Measurements from ENCODE around the gene LRRC32. TPM values are rescaled to one million over a fixed set of nuclear protein-coding genes. Genes with fewer than 3 reads are reported as not detected.

LRRC32 gene
- total and polyA plus RNA-seq, 9 of the 15 experiments (the other 6 are each of a cell fraction or from before 2014, with no cell fraction given), result 0.10 to 0.50 (median 0.19) TPM; not detected in 5

DNA sequence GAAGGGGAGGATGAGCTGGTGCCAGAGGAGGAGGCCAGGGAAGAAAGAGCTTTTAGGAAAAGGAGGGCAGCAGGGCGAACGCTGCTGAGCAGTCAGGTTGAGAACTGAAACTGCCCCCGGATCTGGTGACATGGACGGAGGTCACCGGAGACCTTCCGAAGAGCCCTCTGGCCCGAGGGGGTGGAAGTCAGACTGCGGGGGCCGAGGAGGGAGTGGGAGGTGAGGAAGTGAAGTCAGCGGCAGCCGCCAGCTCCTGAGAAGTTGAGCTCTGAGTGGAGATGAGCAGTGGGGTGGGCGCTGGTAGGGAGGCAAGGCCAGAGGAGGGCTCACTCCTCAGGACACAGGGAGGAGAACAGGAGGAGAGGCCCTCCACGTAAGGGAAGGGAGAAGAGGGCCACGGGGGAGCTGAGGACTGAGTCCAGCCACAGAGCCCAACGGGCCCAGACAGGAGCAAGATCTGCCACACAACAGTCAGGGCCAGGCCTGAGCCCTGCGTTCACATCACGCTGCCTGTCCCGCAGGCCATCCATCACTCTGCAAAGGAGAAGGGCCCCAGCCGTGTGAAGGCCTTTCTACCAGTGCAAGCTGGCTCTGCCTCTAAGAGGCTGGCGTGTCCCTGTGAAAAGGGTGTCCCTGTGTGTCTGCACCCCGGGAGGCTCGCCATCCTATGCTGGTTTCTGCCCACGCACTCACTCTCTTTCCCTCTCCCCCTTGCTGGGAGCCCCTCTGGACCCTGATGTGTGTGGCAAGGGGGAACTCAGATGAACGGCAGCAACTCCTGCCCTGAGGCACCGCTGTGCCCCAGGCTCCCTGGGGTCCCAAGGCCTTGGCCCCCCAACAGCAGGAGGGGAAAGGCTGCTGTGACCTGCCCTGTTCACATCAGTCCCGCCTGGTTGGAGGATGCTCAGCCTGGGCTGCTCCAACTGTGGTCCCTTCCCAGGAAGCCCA, 19.0 kb upstream of the LRRC32 start:
- BruUV-seq (replicated peaks), result no TSS peak
- ATAC-seq (peak; percentile 41), FAIRE-seq (no peak), DNase-seq (ENCODE audit: extremely low read depth in 1 of 4, low spot score in 3 of 4) (peak; percentile 41 to 47 (median 43))
- WGBS (ENCODE audit: insufficient coverage, low coverage, missing lambda C conversion rate), result 22% methylated on average over 16 of the region's 26 CpGs
- peaks cover 0 to 29% of the 10 kb centered on the region in 2 experiments; a peak in 3 of 5 replicates for H3K4me1 ChIP-seq (replicated peaks in 1 of 2; ENCODE audit: control insufficient read depth in 2 of 2, insufficient read depth in 2 of 2, low read length in 2 of 2)
- ChIA-PET CTCF (ENCODE audit: low intra/inter-chr PET ratio) (no interaction called here), POLR2A (interaction anchor here (0.6 to 1.4 kb wide), 4 partner anchors 8 to 1305 kb away, joined by 3 read pairs; no protein-coding TSS in a partner anchor)
- no peaks in the 10 kb centered on the region for H3K9me1 ChIP-seq (ENCODE audit: control insufficient read depth, insufficient read depth, low read length)
- H3K27ac ChIP-seq (ENCODE audit: extremely low read depth, low read depth, low read length), result no peak overlapping the region
- peak overlapping the region; percentile 10; the same call in 1 of the 2 replicates for H3K4me2 ChIP-seq (ENCODE audit: insufficient read depth, low read length)
- peak overlapping the region; percentile 12 to 71; a peak in 3 of 4 replicates for H3K9ac ChIP-seq (ENCODE audit: insufficient read depth in 1 of 2, low read depth in 2 of 2, low read length in 2 of 2)
- H2AFZ ChIP-seq (ENCODE audit: low read depth, low read length), result peak overlapping the region; percentile 62
- intact Hi-C loops (cut with micrococcal nuclease) (loop anchor here (10.0 kb wide), 1 partner anchor 485 kb away; the partner anchor contains the start of gene WNT11), in situ Hi-C loops (cut with MboI) (no loop called here)
- no peaks in the 10 kb centered on the region for H3K36me3 ChIP-seq (ENCODE audit: control insufficient read depth, insufficient read depth, low read length)
- no peak overlapping the region for H3K4me3 ChIP-seq
- no peaks in the 10 kb centered on the region for H3K9me3 ChIP-seq (replicated peaks; ENCODE audit: control insufficient read depth, insufficient read depth, low read depth, low read length)
- H3K27me3 ChIP-seq (ENCODE audit: control insufficient read depth in 2 of 2, insufficient read depth in 2 of 2, low read length in 2 of 2), result no peaks in the 10 kb centered on the region; a peak in 1 of 5 replicates
- H3K79me2 ChIP-seq (ENCODE audit: control insufficient read depth, insufficient read depth, low read length), result no peaks in the 10 kb centered on the region
- TF ChIP-seq CCAR2 (IDR thresholded peaks at IDR 0.05; ENCODE audit: low read depth, low read length), result no peak
- TF ChIP-seq, protein P1, sequence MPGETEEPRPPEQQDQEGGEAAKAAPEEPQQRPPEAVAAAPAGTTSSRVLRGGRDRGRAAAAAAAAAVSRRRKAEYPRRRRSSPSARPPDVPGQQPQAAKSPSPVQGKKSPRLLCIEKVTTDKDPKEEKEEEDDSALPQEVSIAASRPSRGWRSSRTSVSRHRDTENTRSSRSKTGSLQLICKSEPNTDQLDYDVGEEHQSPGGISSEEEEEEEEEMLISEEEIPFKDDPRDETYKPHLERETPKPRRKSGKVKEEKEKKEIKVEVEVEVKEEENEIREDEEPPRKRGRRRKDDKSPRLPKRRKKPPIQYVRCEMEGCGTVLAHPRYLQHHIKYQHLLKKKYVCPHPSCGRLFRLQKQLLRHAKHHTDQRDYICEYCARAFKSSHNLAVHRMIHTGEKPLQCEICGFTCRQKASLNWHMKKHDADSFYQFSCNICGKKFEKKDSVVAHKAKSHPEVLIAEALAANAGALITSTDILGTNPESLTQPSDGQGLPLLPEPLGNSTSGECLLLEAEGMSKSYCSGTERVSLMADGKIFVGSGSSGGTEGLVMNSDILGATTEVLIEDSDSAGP (CRISPR knock-in tag; IDR thresholded peaks at IDR 0.05), result no peak
- TF ChIP-seq HDAC8 (tag; IDR thresholded peaks at IDR 0.05), result no peak
- peak; percentile 96 for TF ChIP-seq EGR1 (conservative IDR thresholded peaks at IDR 0.05)
- TF ChIP-seq HDGF (IDR thresholded peaks at IDR 0.05), result no peak
- TF ChIP-seq CREM (IDR thresholded peaks at IDR 0.05; ENCODE audit: low read depth), result 0 out of 2 replicates have a peak, but pooled peaks have one; percentile 8
- peak; percentile 42 for TF ChIP-seq MEIS2 (IDR thresholded peaks at IDR 0.05; ENCODE audit: partially characterized antibody)
- H4K20me1 ChIP-seq (replicated peaks; ENCODE audit: control insufficient read depth, insufficient read depth, low read length), result no peaks in the 10 kb centered on the region
